Aorta (tissue), 5 donors: ENCODE results near the gene SPTBN4. TPM values are rescaled to one million over a fixed set of nuclear protein-coding genes. Genes with fewer than 3 reads are reported as not detected.

ENCODE experiments used
- ATAC-seq: fragments of 200-7000 bp; cut with Tn5 transposase; one replicate; pipeline ENCODE4 v1.9.1; 2022; ENCODE audit warnings: moderate library complexity; ENCODE audit not compliant: low FRiP score
- DNase-seq, 2 donors: peaks; one replicate each; pipeline ENCODE4 v3.0.0-alpha.2; 2020
- H3K27ac ChIP-seq, 2 donors: one replicate each; pipeline ENCODE4 v1.5.1; 2013; ENCODE audit warnings: low read length in 2 of 2, mild to moderate bottlenecking in 2 of 2, moderate library complexity in 2 of 2, control low read depth in 1 of 2, inconsistent platforms in 1 of 2, low read depth in 1 of 2
- H3K27me3 ChIP-seq, 2 donors: one replicate each; pipeline ENCODE4 v1.6.1; 2013; ENCODE audit warnings: control low read depth in 1 of 2, low read length in 1 of 2, mild to moderate bottlenecking in 1 of 2, moderate library complexity in 1 of 2; ENCODE audit not compliant: insufficient read depth in 2 of 2, control insufficient read depth in 1 of 2
- H3K36me3 ChIP-seq, 2 donors: one replicate each; pipeline ENCODE4 v1.6.1; 2013; ENCODE audit warnings: control low read depth in 1 of 2, low read length in 1 of 2, mild to moderate bottlenecking in 1 of 2; ENCODE audit not compliant: insufficient read depth in 2 of 2, control insufficient read depth in 1 of 2
- H3K4me1 ChIP-seq, 2 donors: one replicate each; pipeline ENCODE4 v1.6.1; 2013; ENCODE audit warnings: low read length in 2 of 2, control low read depth in 1 of 2, mild to moderate bottlenecking in 1 of 2, moderate library complexity in 1 of 2; ENCODE audit not compliant: insufficient read depth in 2 of 2, control insufficient read depth in 1 of 2
- H3K4me3 ChIP-seq, 2 donors: one replicate each; pipeline ENCODE4 v1.5.1; 2013; ENCODE audit warnings: low read length in 2 of 2, control low read depth in 1 of 2, mild to moderate bottlenecking in 1 of 2
- H3K9me3 ChIP-seq: one replicate; pipeline ENCODE4 v1.6.1; 2013; ENCODE audit warnings: mild to moderate bottlenecking, low read length; ENCODE audit not compliant: control insufficient read depth
- WGBS, 2 donors: extraction: QIAGEN DNeasy Blood & Tissue Kit; methylation state at CpG; one replicate each; pipeline ENCODE4 v1.1.7; 2013; 5-methylcytosine and 5-hydroxymethylcytosine counted together
- intact Hi-C, 2 donors: fragments of 100-400 bp; cut with DNase I; formaldehyde crosslinking; loops; one replicate each; pipeline versions ENCODE4 v1.14.2 to v1.15.0; 2022
- polyA plus RNA-seq, 2 donors: library from polyadenylated mRNA; stranded (reverse); fragments of 200-250 nt; gene quantifications; one replicate each; pipeline ENCODE4 v1.2.3, GENCODE V29; 2013
- total RNA-seq, 2 donors: library from RNA; stranded (reverse); fragmentation: NEBNext Ultra II Directional; extraction: Animal tissue kit (Norgen Biotek cat#: 25700); gene quantifications; one replicate each; pipeline ENCODE4 v1.2.1, GENCODE V29; 2021
- donor health status: healthy with polysubstance abuse.
- donor health status: Bipolar disorder and iron deficiency.
- donor health status: DM: no; HTN: no; CAD: no.
- donor health status: DM: no; HTN: no; CAD: no.
- donor health status: DM: yes; HTN: yes; CAD: no.

SPTBN4 gene
- total and polyA plus RNA-seq, 4 donors: 0.25 to 4.1 (median 2.5) TPM

DNA sequence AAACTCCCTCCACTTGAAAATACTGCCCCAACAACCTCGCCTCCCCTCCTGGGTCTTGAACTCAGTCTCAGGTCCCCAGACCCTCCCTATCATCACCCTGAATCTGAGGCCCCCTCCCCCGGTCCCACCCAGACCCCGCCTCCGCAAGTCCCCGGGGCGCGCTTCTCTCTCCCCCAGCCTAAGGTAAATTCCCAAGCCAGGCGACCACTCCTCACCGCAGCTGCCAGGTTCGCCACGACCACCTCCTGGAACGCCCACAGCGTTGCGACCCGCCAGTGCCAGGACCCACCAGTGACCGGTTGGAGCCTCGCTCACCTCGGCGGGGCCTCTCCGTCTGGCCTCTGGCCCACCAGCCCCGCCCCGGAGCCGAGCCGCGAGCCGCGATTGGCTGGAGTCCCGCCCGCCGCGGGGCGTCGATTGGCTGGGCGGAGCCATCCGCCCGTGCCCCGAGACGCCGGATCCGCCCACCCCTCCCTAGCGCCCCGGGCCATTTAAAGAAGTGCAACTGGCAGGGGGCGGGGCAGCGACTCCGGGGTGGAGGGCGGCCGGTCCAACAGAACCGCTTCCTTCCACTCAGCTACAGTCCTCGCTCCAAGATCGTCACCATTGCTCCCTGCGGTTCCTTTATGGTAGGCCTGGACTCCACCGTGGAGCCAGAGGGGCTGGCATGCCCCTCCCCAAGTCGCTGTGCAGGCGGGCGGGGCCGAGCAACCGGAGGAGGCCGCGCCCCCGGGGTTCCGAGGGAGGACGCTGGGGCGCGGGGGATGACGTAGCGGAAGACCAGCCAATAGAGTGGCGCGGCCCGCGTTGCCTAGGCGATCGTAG, 22.6 kb upstream of the SPTBN4 start, which contains the start of gene SERTAD3:
Gene SERTAD3, minus strand, starts transcription at position 336 of the 825 bp plus-strand sequence. CDS start 2,255 bp downstream, outside the sequence.
- Histone ChIP-seq H3K4me1 (no peaks in the 10 kb centered on the region), H3K4me3 (peak within 1 kb of the TSS; percentile 50 to 90), H3K36me3 (peaks cover 5 to 7% of the 10 kb centered on the region in 2 donors), H3K27ac (peak within 1 kb of the TSS; percentile 51 to 88), H3K9me3 (no peaks in the 10 kb centered on the region), H3K27me3 (no peaks in the 10 kb centered on the region)
- intact Hi-C loops: loop anchor here in 1 of 2 donors (1.0 to 10.0 kb wide), 6 partner anchors 19 to 361 kb away; partner anchors contain the start of genes BLVRB, C19orf47, PLD3 and SERTAD1
- DNase-seq (peak; percentile 98 to 99), ATAC-seq (peak; percentile 94)
- 0 to 1% methylated on average over 59 to 72 of the region's 72 CpGs for WGBS, 2 donors

DNA sequence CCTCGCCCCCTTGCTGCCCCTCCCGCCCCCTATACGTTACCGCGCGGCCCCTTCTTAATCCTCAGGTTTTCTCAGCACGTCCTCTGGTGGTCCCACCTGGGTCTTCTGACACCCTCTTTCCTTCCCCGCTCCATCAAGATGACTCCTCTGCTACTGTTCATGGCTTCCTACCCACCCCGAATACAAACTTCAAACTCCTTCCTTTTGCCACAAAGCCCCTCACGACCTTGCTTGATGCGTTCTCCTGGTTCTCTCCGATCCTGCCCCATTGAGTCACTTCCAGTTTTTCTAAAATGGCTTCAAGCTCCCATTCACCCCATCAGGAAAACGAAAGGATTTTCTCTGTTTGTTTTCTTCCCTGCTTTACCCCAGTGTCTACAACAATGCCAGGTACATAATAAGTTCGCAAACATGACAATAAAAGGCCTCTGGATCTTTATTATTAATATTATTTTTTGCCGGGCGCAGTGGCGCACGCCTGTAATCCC, 21.9 kb upstream of the SPTBN4 start:
- ATAC-seq: no peak
- Histone ChIP-seq H3K4me3 (peak overlapping the region; percentile 27 to 28), H3K4me1 (no peaks in the 10 kb centered on the region), H3K36me3 (peaks cover 5 to 7% of the 10 kb centered on the region in 2 donors), H3K27me3 (no peaks in the 10 kb centered on the region), H3K9me3 (no peaks in the 10 kb centered on the region), H3K27ac (peak overlapping the region in 1 of 2 donors; percentile 45)
- 17 to 19% methylated on average over 16 to 18 of the region's 18 CpGs for WGBS, 2 donors
- intact Hi-C loops: loop anchor here in 1 of 2 donors (1.0 to 10.0 kb wide), 4 partner anchors 20 to 360 kb away; partner anchors contain the start of genes BLVRB and SERTAD1
- DNase-seq: no peak

DNA sequence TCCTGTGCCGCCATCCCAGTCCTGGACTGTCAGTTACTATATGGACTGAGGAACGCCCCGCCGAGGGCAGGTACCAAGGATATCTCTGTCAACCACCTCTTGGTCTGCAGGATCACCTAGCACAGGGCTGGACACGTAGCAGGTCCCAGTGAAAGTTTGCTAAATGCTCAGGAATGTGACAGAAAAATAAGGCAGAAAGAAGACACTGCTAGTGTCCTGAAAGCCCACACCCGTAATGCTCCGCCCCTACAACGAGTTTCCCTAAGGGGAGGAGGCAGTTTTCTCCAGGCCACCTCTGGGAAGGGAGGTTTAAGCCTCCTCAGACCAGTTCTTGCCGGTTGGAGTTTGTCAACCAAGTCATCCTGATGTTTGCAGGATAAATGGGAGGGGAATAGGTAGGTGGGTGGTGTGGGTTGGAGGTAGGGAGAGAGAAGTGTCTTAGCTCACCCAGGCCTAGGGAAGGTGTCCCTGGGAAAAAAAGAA, 21.0 kb upstream of the SPTBN4 start:
- Histone ChIP-seq H3K27me3 (no peaks in the 10 kb centered on the region), H3K36me3 (peaks cover 5 to 7% of the 10 kb centered on the region in 2 donors), H3K4me3 (no peak overlapping the region), H3K4me1 (no peaks in the 10 kb centered on the region), H3K27ac (no peak overlapping the region), H3K9me3 (no peaks in the 10 kb centered on the region)
- no peak for DNase-seq
- 72 to 75% methylated on average over 9 of the region's 9 CpGs for WGBS, 2 donors
- intact Hi-C loops: loop anchor here in 1 of 2 donors (2.0 to 10.0 kb wide), 3 partner anchors 19 to 359 kb away; partner anchors contain the start of gene BLVRB
- ATAC-seq: no peak

DNA sequence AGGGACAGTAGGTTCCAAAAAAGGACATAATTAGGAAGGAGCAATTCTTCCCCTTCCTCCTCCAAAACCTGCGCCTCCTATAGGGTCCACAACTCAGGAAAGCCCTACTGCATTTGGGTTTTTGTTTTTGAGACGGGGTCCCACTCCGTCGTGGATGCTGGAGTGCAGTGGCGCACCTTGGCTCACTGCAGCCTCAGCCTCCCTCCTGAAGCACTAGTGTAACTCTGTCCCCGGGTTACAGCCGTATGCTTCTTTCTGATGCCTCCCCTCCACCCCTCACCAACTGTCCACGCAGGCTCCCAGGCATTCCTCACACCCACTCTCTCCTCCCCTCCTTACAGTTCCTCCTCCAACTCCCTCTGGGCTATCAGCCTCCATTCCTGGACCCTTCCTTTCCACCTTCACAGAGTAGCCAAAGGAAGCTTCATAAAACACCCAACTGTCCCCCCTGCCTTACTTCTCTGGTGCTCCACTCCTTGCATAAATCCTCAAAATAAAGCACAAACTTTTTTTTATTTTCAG, 20.5 kb upstream of the SPTBN4 start:
- intact Hi-C loops: loop anchor here in 1 of 2 donors (10.0 kb wide), 1 partner anchor 358 kb away; no protein-coding TSS in a partner anchor
- H3K4me1 ChIP-seq: no peaks in the 10 kb centered on the region
- no peaks in the 10 kb centered on the region for H3K27me3 ChIP-seq
- H3K4me3 ChIP-seq: no peak overlapping the region
- WGBS, 2 donors: 80 to 87% methylated on average over 8 of the region's 8 CpGs
- peaks cover 5 to 7% of the 10 kb centered on the region in 2 donors for H3K36me3 ChIP-seq
- no peak overlapping the region for H3K27ac ChIP-seq
- no peaks in the 10 kb centered on the region for H3K9me3 ChIP-seq
- DNase-seq (no peak), ATAC-seq (no peak)

DNA sequence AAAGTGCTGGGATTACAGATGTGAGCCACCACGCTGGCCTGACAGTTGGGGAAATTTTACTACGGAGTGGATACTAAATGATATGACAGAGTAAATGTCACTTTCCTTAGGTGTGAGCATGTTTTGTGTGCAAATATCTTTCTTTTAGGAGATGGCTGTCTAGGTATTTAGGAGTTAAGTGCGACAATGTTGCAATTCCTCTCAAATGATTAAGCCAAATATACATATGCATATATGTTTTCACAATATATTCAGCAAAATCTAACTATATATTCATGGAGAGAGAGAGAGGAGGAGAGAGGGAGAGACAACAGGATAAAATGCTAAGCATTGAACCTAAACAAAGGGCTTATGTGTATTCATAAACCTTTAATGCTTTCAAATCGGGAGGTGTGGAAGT, 17.3 kb upstream of the SPTBN4 start:
- Histone ChIP-seq H3K4me1 (no peaks in the 10 kb centered on the region), H3K27me3 (no peaks in the 10 kb centered on the region), H3K9me3 (no peaks in the 10 kb centered on the region), H3K36me3 (peaks cover 5 to 7% of the 10 kb centered on the region in 2 donors), H3K4me3 (no peak overlapping the region), H3K27ac (no peak overlapping the region)
- intact Hi-C loops: loop anchor here in 1 of 2 donors (10.0 kb wide), 1 partner anchor 355 kb away; no protein-coding TSS in a partner anchor
- 96 to 97% methylated on average over 4 of the region's 4 CpGs for WGBS, 2 donors
- DNase-seq (no peak), ATAC-seq (no peak)

DNA sequence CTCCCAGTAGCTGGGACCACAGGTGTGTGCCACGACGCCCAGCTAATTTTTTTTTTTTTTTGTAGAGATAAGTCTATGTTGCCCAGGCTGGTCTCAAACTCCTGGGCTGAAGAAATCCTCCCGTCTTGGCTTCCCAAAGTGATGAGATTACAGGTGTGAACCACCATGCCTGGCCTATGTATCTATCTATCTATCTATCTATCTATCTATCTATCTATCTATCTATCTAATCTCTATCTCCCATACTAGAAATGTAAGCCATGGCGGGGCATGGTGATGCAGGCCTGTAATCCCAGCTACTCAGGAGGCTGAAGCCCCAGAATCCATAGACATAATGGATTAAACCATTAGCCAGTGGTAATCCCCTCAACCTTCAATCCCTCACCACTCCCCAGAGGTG, 16.1 kb upstream of the SPTBN4 start:
- Histone ChIP-seq H3K27ac (no peak overlapping the region), H3K36me3 (peaks cover 5 to 7% of the 10 kb centered on the region in 2 donors), H3K4me1 (no peaks in the 10 kb centered on the region), H3K9me3 (no peaks in the 10 kb centered on the region), H3K27me3 (no peaks in the 10 kb centered on the region), H3K4me3 (no peak overlapping the region)
- ATAC-seq (no peak), DNase-seq (no peak)
- 95% methylated on average over 4 of the region's 4 CpGs for WGBS, 2 donors
- intact Hi-C loops: no loop called here

DNA sequence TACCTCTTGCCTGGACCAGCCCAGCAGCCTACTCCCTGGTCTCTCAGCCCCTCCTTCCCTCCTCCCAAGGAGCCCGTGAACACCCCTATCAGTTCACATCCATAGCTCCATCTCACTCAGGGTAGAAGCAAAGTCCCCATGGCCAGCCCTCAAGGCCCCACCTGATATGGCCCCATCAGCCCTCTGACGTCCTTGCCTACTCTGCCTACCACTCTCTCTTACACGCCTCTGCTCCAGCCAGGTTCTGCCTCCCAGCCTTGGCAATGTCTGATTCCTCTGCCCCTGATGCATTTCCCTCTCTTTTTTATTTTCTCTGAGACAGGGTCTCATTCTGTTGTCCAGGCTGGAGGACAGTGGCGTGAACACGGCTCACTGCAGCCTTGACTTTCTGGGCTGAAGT, 14.8 kb upstream of the SPTBN4 start:
- ATAC-seq: no peak
- 48 to 50% methylated on average over 5 of the region's 5 CpGs for WGBS, 2 donors
- H3K9me3 ChIP-seq: no peaks in the 10 kb centered on the region
- H3K27me3 ChIP-seq: no peaks in the 10 kb centered on the region
- H3K36me3 ChIP-seq: peaks cover 5 to 7% of the 10 kb centered on the region in 2 donors
- no peaks in the 10 kb centered on the region for H3K4me1 ChIP-seq
- H3K27ac ChIP-seq: no peak overlapping the region
- no peak for DNase-seq
- no peak overlapping the region for H3K4me3 ChIP-seq
- intact Hi-C loops: no loop called here

DNA sequence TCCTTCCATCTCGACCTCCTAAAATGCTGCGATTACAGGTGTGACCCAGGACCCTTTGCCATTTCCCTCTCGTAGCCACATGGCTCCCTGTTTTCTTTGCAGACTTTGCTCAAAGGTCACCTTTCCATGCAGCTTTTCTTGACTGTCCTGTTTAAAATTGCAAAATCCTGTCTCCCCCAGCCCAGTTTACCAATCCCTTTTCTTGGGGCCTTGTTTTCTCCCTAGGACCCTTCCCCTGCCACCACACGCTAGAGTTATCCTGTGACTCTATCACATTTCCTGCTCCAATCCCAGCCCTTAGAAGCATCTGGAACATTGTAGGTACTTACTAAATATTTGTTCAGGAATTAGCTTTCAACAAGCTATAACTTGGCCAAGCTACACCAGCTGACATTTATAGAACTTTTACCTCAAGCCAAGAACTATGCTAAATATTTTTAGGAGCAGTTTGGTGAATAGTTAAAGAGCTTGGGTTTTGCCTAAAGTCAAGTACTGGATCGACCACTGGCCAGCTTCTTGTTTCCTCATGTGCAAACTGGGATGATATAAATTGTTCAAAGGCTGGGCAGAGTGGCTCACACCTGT, 13.6 kb upstream of the SPTBN4 start:
- Histone ChIP-seq H3K27ac (no peak overlapping the region), H3K27me3 (no peaks in the 10 kb centered on the region), H3K36me3 (peaks cover 0 to 4% of the 10 kb centered on the region in 2 donors), H3K9me3 (no peaks in the 10 kb centered on the region), H3K4me1 (no peaks in the 10 kb centered on the region), H3K4me3 (no peak overlapping the region)
- intact Hi-C loops: no loop called here
- 70% methylated on average over 5 of the region's 5 CpGs for WGBS, 2 donors
- DNase-seq (no peak), ATAC-seq (no peak)
